ENCODE data around the gene PDK1. TPM values are rescaled to one million over a fixed set of nuclear protein-coding genes. Genes with fewer than 3 reads are reported as not detected.

The PDK1 gene
- total RNA-seq, 1 experiment from 2014 or later = 6.8 TPM

GRCh38 chr2:172623249-172623965 is 67.5 kb downstream of the PDK1 start:
- Histone ChIP-seq H3K9me3 (ENCODE audit: low read depth, low read length, poor library complexity, severe bottlenecking) (no peaks in the 10 kb centered on the region), H3K4me1 (ENCODE audit: insufficient read depth, low read length, poor library complexity, severe bottlenecking) (no peaks in the 10 kb centered on the region), H3K27ac (ENCODE audit: low read depth, low read length, poor library complexity, severe bottlenecking) (no peak overlapping the region), H3K27me3 (replicated peaks; ENCODE audit: insufficient read depth, low read depth, low read length, poor library complexity) (no peaks in the 10 kb centered on the region), H3K4me3 (ENCODE audit: low read depth, low read length, poor library complexity, severe bottlenecking) (no peak overlapping the region), H3K36me3 (ENCODE audit: insufficient read depth, low read length, poor library complexity, severe bottlenecking) (no peaks in the 10 kb centered on the region)
- ChIA-PET POLR2A (ENCODE audit: low non-redundant PET) (no interaction called here), CTCF (no interaction called here)
- intact Hi-C loops (cut with micrococcal nuclease; ENCODE audit: unreplicated experiment) = no loop called here
- no TSS peak for BruUV-seq (replicated peaks)
- DNase-seq (ENCODE audit: low spot score) = no peak
- TF ChIP-seq EZH2 (IDR thresholded peaks at IDR 0.05; ENCODE audit: borderline replicate concordance, low read depth, low read length, poor library complexity, severe bottlenecking) = no peak
- no peak for TF ChIP-seq CTCF (conservative IDR thresholded peaks at IDR 0.05; ENCODE audit: low read depth, low read length)

GRCh38 chr2:172624996-172625395 is 69.1 kb downstream of the PDK1 start:
- Histone ChIP-seq H3K27ac (ENCODE audit: low read depth, low read length, poor library complexity, severe bottlenecking) (no peak overlapping the region), H3K4me1 (ENCODE audit: insufficient read depth, low read length, poor library complexity, severe bottlenecking) (no peaks in the 10 kb centered on the region), H3K9me3 (ENCODE audit: low read depth, low read length, poor library complexity, severe bottlenecking) (no peaks in the 10 kb centered on the region), H3K27me3 (replicated peaks; ENCODE audit: insufficient read depth, low read depth, low read length, poor library complexity) (no peaks in the 10 kb centered on the region), H3K4me3 (ENCODE audit: low read depth, low read length, poor library complexity, severe bottlenecking) (no peak overlapping the region), H3K36me3 (ENCODE audit: insufficient read depth, low read length, poor library complexity, severe bottlenecking) (no peaks in the 10 kb centered on the region)
- ChIA-PET POLR2A (ENCODE audit: low non-redundant PET) (no interaction called here), CTCF (no interaction called here)
- no TSS peak for BruUV-seq (replicated peaks)
- no peak for TF ChIP-seq CTCF (conservative IDR thresholded peaks at IDR 0.05; ENCODE audit: low read depth, low read length)
- TF ChIP-seq EZH2 (IDR thresholded peaks at IDR 0.05; ENCODE audit: borderline replicate concordance, low read depth, low read length, poor library complexity, severe bottlenecking) = no peak
- DNase-seq (ENCODE audit: low spot score) = no peak
- intact Hi-C loops (cut with micrococcal nuclease; ENCODE audit: unreplicated experiment) = no loop called here

GRCh38 chr2:172627181-172627580 is 71.3 kb downstream of the PDK1 start:
- intact Hi-C loops (cut with micrococcal nuclease; ENCODE audit: unreplicated experiment) = no loop called here
- no peak for TF ChIP-seq EZH2 (IDR thresholded peaks at IDR 0.05; ENCODE audit: borderline replicate concordance, low read depth, low read length, poor library complexity, severe bottlenecking)
- no peak for TF ChIP-seq CTCF (conservative IDR thresholded peaks at IDR 0.05; ENCODE audit: low read depth, low read length)
- CTCF ChIA-PET = interaction anchor here (0.5 kb wide), 1 partner anchor 72 kb away, joined by 3 read pairs; no protein-coding TSS in a partner anchor
- Histone ChIP-seq H3K27me3 (replicated peaks; ENCODE audit: insufficient read depth, low read depth, low read length, poor library complexity) (no peaks in the 10 kb centered on the region), H3K27ac (ENCODE audit: low read depth, low read length, poor library complexity, severe bottlenecking) (no peak overlapping the region), H3K4me1 (ENCODE audit: insufficient read depth, low read length, poor library complexity, severe bottlenecking) (no peaks in the 10 kb centered on the region), H3K9me3 (ENCODE audit: low read depth, low read length, poor library complexity, severe bottlenecking) (no peaks in the 10 kb centered on the region), H3K4me3 (ENCODE audit: low read depth, low read length, poor library complexity, severe bottlenecking) (no peak overlapping the region), H3K36me3 (ENCODE audit: insufficient read depth, low read length, poor library complexity, severe bottlenecking) (no peaks in the 10 kb centered on the region)
- POLR2A ChIA-PET (ENCODE audit: low non-redundant PET) = no interaction called here
- BruUV-seq (replicated peaks) = no TSS peak
- DNase-seq (ENCODE audit: low spot score) = no peak

Measured in A673 (cell line).